IMR-90 (cell line): ENCODE measurements around the gene B3GALT4. TPM values are rescaled to one million over a fixed set of nuclear protein-coding genes. Genes with fewer than 3 reads are reported as not detected.

Source experiments
- ATAC-seq: fragments of 200-7000 bp; cut with Tn5 transposase; 2 replicates; pipeline ENCODE4 v1.9.1; 2020; ENCODE audit warnings: low read depth, mild to moderate bottlenecking, moderate library complexity
- BruUV-seq: library from RNA; stranded (reverse); fragments of 400-500 nt; replicated peaks from 2 replicates; lab custom pipeline; 2021; lab: Mats Ljungman, UMichigan
- CTCF ChIA-PET: fragments of 300-600 bp; formaldehyde crosslinking; extraction: SDS; loops from one replicate; lab custom pipeline; 2021; ENCODE audit warnings: antibody characterized with exemption; lab: Yijun Ruan, JAX
- POLR2A ChIA-PET: fragments of 300-600 bp; sonication (Branson Sonifier 250); formaldehyde crosslinking; loops from one replicate; lab custom pipeline; 2022; ENCODE audit warnings: antibody characterized with exemption; ENCODE audit not compliant: unreplicated experiment; lab: Charles Lee
- DNase-seq: peaks from one replicate; pipeline ENCODE4 v3.0.0; 2013
- H2AFZ ChIP-seq: replicated peaks from 2 replicates; pipeline ENCODE3; 2013; ENCODE audit warnings: low read length, mild to moderate bottlenecking; ENCODE audit not compliant: poor library complexity
- H2AK5ac ChIP-seq: 2 replicates; pipeline ENCODE4 v1.6.1; 2013; ENCODE audit warnings: low read depth, low read length, inconsistent platforms
- H2AK9ac ChIP-seq: replicated peaks from 2 replicates; pipeline ENCODE3; 2013; ENCODE audit warnings: mild to moderate bottlenecking, low read depth, low read length, moderate library complexity; ENCODE audit not compliant: poor library complexity
- H2BK120ac ChIP-seq: 2 replicates; pipeline ENCODE4 v1.6.1; 2013; ENCODE audit warnings: low read depth, low read length, inconsistent platforms
- H2BK15ac ChIP-seq: 3 replicates; pipeline ENCODE4 v1.6.1; 2013; ENCODE audit warnings: low read depth, low read length, inconsistent platforms
- H2BK20ac ChIP-seq: 2 replicates; pipeline ENCODE4 v1.6.1; 2013; ENCODE audit warnings: low read depth, mild to moderate bottlenecking, inconsistent platforms, low read length, moderate library complexity
- H2BK5ac ChIP-seq: 2 replicates; pipeline ENCODE4 v1.6.1; 2013; ENCODE audit warnings: mild to moderate bottlenecking, low read depth, low read length, inconsistent platforms; ENCODE audit not compliant: poor library complexity, severe bottlenecking
- H3K14ac ChIP-seq: replicated peaks from 2 replicates; pipeline ENCODE4 v1.6.1; 2013; ENCODE audit warnings: low read depth, low read length, inconsistent platforms
- H3K18ac ChIP-seq: 2 replicates; pipeline ENCODE4 v1.6.1; 2013; ENCODE audit warnings: low read depth, low read length, control low read depth
- H3K23ac ChIP-seq: 2 replicates; pipeline ENCODE4 v1.6.1; 2013; ENCODE audit warnings: low read depth, low read length, inconsistent platforms
- H3K27ac ChIP-seq: 2 replicates; pipeline ENCODE4 v1.5.1; 2013; ENCODE audit warnings: mild to moderate bottlenecking, control low read depth, low read length; ENCODE audit not compliant: insufficient read depth
- H3K27me3 ChIP-seq: 2 replicates; pipeline ENCODE4 v1.6.1; 2013; ENCODE audit warnings: low read length; ENCODE audit not compliant: control insufficient read depth, insufficient read depth
- H3K36me3 ChIP-seq: 2 replicates; pipeline ENCODE4 v1.6.1; 2013; ENCODE audit warnings: low read length, mixed read lengths; ENCODE audit not compliant: control insufficient read depth, insufficient read depth
- H3K4ac ChIP-seq: 2 replicates; pipeline ENCODE4 v1.6.1; 2013; ENCODE audit warnings: low read depth, low read length, inconsistent platforms
- H3K4me1 ChIP-seq: 2 replicates; pipeline ENCODE4 v1.6.1; 2013; ENCODE audit warnings: low read length, mixed read lengths; ENCODE audit not compliant: control insufficient read depth, insufficient read depth
- H3K4me2 ChIP-seq: 2 replicates; pipeline ENCODE4 v1.6.1; 2013; ENCODE audit warnings: low read depth, mild to moderate bottlenecking, control low read depth, low read length, moderate library complexity
- H3K4me3 ChIP-seq: 2 replicates; pipeline ENCODE4 v1.5.1; 2013; ENCODE audit warnings: low read depth, mild to moderate bottlenecking, control low read depth, low read length, moderate library complexity; ENCODE audit not compliant: insufficient read depth
- H3K56ac ChIP-seq: 2 replicates; pipeline ENCODE4 v1.6.1; 2013; ENCODE audit warnings: low read length, inconsistent platforms; ENCODE audit not compliant: insufficient read depth; ENCODE audit errors: extremely low read depth
- H3K79me1 ChIP-seq, 2 experiments: 2 replicates each; pipeline ENCODE4 v1.6.1; 2013; ENCODE audit warnings: low read length in 2 of 2, inconsistent platforms in 1 of 2, low read depth in 1 of 2
- H3K9ac ChIP-seq: 2 replicates; pipeline ENCODE4 v1.6.1; 2013; ENCODE audit warnings: low read depth, low read length, control low read depth
- H3K9me1 ChIP-seq: 2 replicates; pipeline ENCODE4 v1.6.1; 2013; ENCODE audit warnings: low read length, inconsistent platforms; ENCODE audit not compliant: insufficient read depth
- H3K9me3 ChIP-seq: 2 replicates; pipeline ENCODE4 v1.6.1; 2013; ENCODE audit warnings: low read length; ENCODE audit not compliant: control insufficient read depth, insufficient read depth
- H4K20me1 ChIP-seq: 2 replicates; pipeline ENCODE4 v1.6.1; 2013; ENCODE audit warnings: low read length, inconsistent platforms; ENCODE audit not compliant: insufficient read depth
- H4K5ac ChIP-seq: 2 replicates; pipeline ENCODE4 v1.6.1; 2013; ENCODE audit warnings: mild to moderate bottlenecking, low read depth, low read length, control low read depth
- H4K8ac ChIP-seq, 2 experiments: 2 replicates each; pipeline ENCODE4 v1.6.1; 2013; ENCODE audit warnings: low read depth in 2 of 2, low read length in 2 of 2, control low read depth in 1 of 2, inconsistent platforms in 1 of 2
- H4K91ac ChIP-seq: 2 replicates; pipeline ENCODE4 v1.6.1; 2013; ENCODE audit warnings: low read depth, low read length, inconsistent platforms; ENCODE audit not compliant: insufficient read depth
- BHLHE40 ChIP-seq: fragments of 150-350 bp; IDR thresholded peaks from 2 replicates; pipeline ENCODE4 v1.6.1; 2016; ENCODE audit warnings: mild to moderate bottlenecking, low read depth, low read length
- CEBPB ChIP-seq: IDR thresholded peaks from 2 replicates; pipeline ENCODE4 v1.6.1; 2012; ENCODE audit warnings: low read depth, low read length, improper control_type of control experiment
- CHD1 ChIP-seq: IDR thresholded peaks from 2 replicates; pipeline ENCODE4 v1.6.1; 2012; ENCODE audit warnings: low read depth, low read length, improper control_type of control experiment
- FOS ChIP-seq: fragments of 150-350 bp; IDR thresholded peaks from 2 replicates; pipeline ENCODE4 v1.6.1; 2016; ENCODE audit warnings: low read depth, low read length
- MAFK ChIP-seq: IDR thresholded peaks from 2 replicates; pipeline ENCODE4 v1.6.1; 2012; ENCODE audit warnings: low read depth, low read length, improper control_type of control experiment
- MAZ ChIP-seq: IDR thresholded peaks from 2 replicates; pipeline ENCODE4 v1.6.1; 2012; ENCODE audit warnings: low read depth, mild to moderate bottlenecking, low read length, improper control_type of control experiment, moderate library complexity, borderline replicate concordance
- MXI1 ChIP-seq: IDR thresholded peaks from 2 replicates; pipeline ENCODE4 v1.6.1; 2012; ENCODE audit warnings: low read depth, mild to moderate bottlenecking, low read length, moderate library complexity, borderline replicate concordance
- NFE2L2 ChIP-seq: fragments of 150-350 bp; IDR thresholded peaks from 2 replicates; pipeline ENCODE4 v1.6.1; 2016; ENCODE audit warnings: low read depth, mild to moderate bottlenecking, low read length
- POLR2A ChIP-seq: IDR thresholded peaks from 2 replicates; pipeline ENCODE4 v1.6.1; 2012; ENCODE audit warnings: mild to moderate bottlenecking, low read depth, low read length
- RAD21 ChIP-seq: IDR thresholded peaks from 2 replicates; pipeline ENCODE4 v1.6.1; 2012; ENCODE audit warnings: low read length, improper control_type of control experiment
- RCOR1 ChIP-seq: IDR thresholded peaks from 2 replicates; pipeline ENCODE4 v1.6.1; 2012; ENCODE audit warnings: mild to moderate bottlenecking, low read length, improper control_type of control experiment; ENCODE audit not compliant: insufficient replicate concordance
- RFX5 ChIP-seq: IDR thresholded peaks from 2 replicates; pipeline ENCODE4 v1.8.0; 2012; ENCODE audit warnings: low read depth, mild to moderate bottlenecking, low read length, moderate library complexity
- SMC3 ChIP-seq: fragments of 150-350 bp; IDR thresholded peaks from 2 replicates; pipeline ENCODE4 v1.6.1; 2016; ENCODE audit warnings: low read depth, mild to moderate bottlenecking, antibody characterized with exemption, low read length, moderate library complexity
- WGBS, 2 experiments: methylation state at CpG; one replicate each; pipeline versions ENCODE4 v1.1.5 to v1.1.7; 2013; ENCODE audit warnings: missing lambda C conversion rate in 2 of 2; ENCODE audit not compliant: insufficient read length in 1 of 2; ENCODE audit errors: extremely low coverage in 2 of 2; 5-methylcytosine and 5-hydroxymethylcytosine counted together
- dilution Hi-C: fragments of 300-500 bp; cut with HindIII; formaldehyde crosslinking; loops from one replicate; pipeline ENCODE4 v1.14.3; 2018; ENCODE audit warnings: low sequenced_read_pairs; ENCODE audit not compliant: unreplicated experiment
- in situ Hi-C: fragments of 300-500 bp; cut with MboI; formaldehyde crosslinking; loops from 3 replicates; pipeline ENCODE4 v1.14.3; 2019; ENCODE audit warnings: low sequenced_read_pairs, inconsistent platforms, mixed read lengths
- intact Hi-C: fragments of 100-400 bp; cut with micrococcal nuclease; formaldehyde crosslinking; loops from 2 replicates; pipeline ENCODE4 v1.10.0; 2022
- polyA plus RNA-seq, 3 experiments: library from polyadenylated mRNA; depleted of rRNA; stranded (reverse); fragments of >200 nt; gene quantifications; 2 replicates each; pipeline ENCODE4 v1.2.3, GENCODE V29; 2012; ENCODE audit warnings: low replicate concordance in 1 of 3
- total RNA-seq: library from RNA; depleted of rRNA; stranded (reverse); fragments of >200 nt; gene quantifications from 2 replicates; pipeline ENCODE4 v1.2.3, GENCODE V29; 2012
- TF ChIP-seq, protein P1 (sequence below): fragments of 150-350 bp; IDR thresholded peaks from 2 replicates; pipeline ENCODE4 v1.6.1; 2017; ENCODE audit warnings: mild to moderate bottlenecking, antibody characterized with exemption, low read length, low read depth
- TF ChIP-seq, protein P2 (sequence below): conservative IDR thresholded peaks from 2 replicates; pipeline ENCODE4 v1.5.1; 2012; ENCODE audit warnings: mild to moderate bottlenecking, low read depth, low read length, improper control_type of control experiment
- TF ChIP-seq, protein P3 (sequence below): fragments of 150-350 bp; IDR thresholded peaks from 2 replicates; pipeline ENCODE4 v1.6.1; 2016; ENCODE audit warnings: low read depth, mild to moderate bottlenecking, low read length, moderate library complexity, borderline replicate concordance

Gene B3GALT4
- total and polyA plus RNA-seq, 2 of the 4 experiments (the other 2 are of a cell fraction), result 0.70 to 0.72 TPM

DNA sequence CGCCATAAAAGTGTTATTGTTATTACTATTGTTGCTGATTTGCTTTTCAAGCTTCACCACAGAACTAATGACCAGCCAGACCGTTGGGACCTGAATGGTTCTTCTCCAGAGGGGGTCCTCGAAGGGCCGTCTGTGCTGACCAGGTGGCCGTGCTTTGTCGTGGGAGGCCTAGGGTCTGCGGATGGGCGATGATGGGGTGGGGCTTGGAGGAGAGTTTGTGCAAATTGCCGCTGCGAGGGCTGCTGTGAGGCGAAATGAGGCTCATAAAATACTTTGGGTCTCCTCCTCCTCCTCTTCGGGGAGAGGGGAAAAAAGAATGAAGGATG, 46.7 kb downstream of the B3GALT4 start:
- CTCF ChIA-PET, result interaction anchor here (0.6 kb wide), 1 partner anchor 17 kb away, joined by 4 read pairs; no protein-coding TSS in a partner anchor
- Histone ChIP-seq H2BK20ac (no peak overlapping the region), H3K4ac (peak overlapping the region; percentile 31; the same call in 1 of the 2 replicates), H4K5ac (no peak overlapping the region), H3K4me2 (peak overlapping the region; percentile 79), H3K4me3 (peak overlapping the region; percentile 85), H3K9me1 (peaks cover 17% of the 10 kb centered on the region), H3K4me1 (peaks cover 30% of the 10 kb centered on the region), H3K27me3 (no peaks in the 10 kb centered on the region), H2AK5ac (no peak overlapping the region), H2BK120ac (no peak overlapping the region), H3K56ac (peak overlapping the region; percentile 16; the same call in 1 of the 2 replicates), H4K20me1 (peaks cover 6% of the 10 kb centered on the region), H2AFZ (peak overlapping the region; percentile 86), H3K9me3 (no peaks in the 10 kb centered on the region), H4K91ac (no peak overlapping the region), H2BK5ac (no peak overlapping the region), H3K14ac (no peak overlapping the region), H3K18ac (no peak overlapping the region), H2AK9ac (no peak overlapping the region), H3K23ac (peak overlapping the region; percentile 31; the same call in 1 of the 2 replicates), H3K9ac (peak overlapping the region; percentile 9), H3K36me3 (peaks cover 24% of the 10 kb centered on the region), H3K79me1 (peaks cover 25 to 38% of the 10 kb centered on the region in 2 experiments), H4K8ac (peak overlapping the region; percentile 11 to 44; a peak in 2 of 4 replicates), H2BK15ac (no peak overlapping the region), H3K27ac (peak overlapping the region; percentile 1; the same call in 1 of the 2 replicates)
- dilution Hi-C loops (no loop called here), in situ Hi-C loops (no loop called here), intact Hi-C loops (no loop called here)
- no TSS peak for BruUV-seq
- DNase-seq (no peak), ATAC-seq (no peak)
- TF ChIP-seq FOS (no peak), MAFK (no peak), RFX5 (no peak), CEBPB (no peak), NFE2L2 (no peak), RAD21 (no peak), CHD1 (no peak), SMC3 (no peak), MAZ (no peak), POLR2A (no peak), BHLHE40 (no peak), RCOR1 (no peak), MXI1 (no peak)
- TF ChIP-seq, protein P1, sequence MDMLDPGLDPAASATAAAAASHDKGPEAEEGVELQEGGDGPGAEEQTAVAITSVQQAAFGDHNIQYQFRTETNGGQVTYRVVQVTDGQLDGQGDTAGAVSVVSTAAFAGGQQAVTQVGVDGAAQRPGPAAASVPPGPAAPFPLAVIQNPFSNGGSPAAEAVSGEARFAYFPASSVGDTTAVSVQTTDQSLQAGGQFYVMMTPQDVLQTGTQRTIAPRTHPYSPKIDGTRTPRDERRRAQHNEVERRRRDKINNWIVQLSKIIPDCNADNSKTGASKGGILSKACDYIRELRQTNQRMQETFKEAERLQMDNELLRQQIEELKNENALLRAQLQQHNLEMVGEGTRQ, result no peak
- TF ChIP-seq, protein P2, sequence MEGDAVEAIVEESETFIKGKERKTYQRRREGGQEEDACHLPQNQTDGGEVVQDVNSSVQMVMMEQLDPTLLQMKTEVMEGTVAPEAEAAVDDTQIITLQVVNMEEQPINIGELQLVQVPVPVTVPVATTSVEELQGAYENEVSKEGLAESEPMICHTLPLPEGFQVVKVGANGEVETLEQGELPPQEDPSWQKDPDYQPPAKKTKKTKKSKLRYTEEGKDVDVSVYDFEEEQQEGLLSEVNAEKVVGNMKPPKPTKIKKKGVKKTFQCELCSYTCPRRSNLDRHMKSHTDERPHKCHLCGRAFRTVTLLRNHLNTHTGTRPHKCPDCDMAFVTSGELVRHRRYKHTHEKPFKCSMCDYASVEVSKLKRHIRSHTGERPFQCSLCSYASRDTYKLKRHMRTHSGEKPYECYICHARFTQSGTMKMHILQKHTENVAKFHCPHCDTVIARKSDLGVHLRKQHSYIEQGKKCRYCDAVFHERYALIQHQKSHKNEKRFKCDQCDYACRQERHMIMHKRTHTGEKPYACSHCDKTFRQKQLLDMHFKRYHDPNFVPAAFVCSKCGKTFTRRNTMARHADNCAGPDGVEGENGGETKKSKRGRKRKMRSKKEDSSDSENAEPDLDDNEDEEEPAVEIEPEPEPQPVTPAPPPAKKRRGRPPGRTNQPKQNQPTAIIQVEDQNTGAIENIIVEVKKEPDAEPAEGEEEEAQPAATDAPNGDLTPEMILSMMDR, result no peak
- TF ChIP-seq, protein P3, sequence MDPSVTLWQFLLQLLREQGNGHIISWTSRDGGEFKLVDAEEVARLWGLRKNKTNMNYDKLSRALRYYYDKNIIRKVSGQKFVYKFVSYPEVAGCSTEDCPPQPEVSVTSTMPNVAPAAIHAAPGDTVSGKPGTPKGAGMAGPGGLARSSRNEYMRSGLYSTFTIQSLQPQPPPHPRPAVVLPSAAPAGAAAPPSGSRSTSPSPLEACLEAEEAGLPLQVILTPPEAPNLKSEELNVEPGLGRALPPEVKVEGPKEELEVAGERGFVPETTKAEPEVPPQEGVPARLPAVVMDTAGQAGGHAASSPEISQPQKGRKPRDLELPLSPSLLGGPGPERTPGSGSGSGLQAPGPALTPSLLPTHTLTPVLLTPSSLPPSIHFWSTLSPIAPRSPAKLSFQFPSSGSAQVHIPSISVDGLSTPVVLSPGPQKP, result no peak
- POLR2A ChIA-PET, result interaction anchor here (0.6 kb wide), 1 partner anchor 11 kb away, joined by 24 read pairs; no protein-coding TSS in a partner anchor
- no CpG with 5 or more reads among the region's 12 CpGs for WGBS, 2 experiments
